Loucy (cell line): ENCODE measurements around the gene PATL1.
A peak's percentile ranks its signal among the peaks of the same experiment; 100 is the strongest.

Experiments
- H2AFZ ChIP-seq: fragments of 200-600 bp; sonication (generic); 2 replicates; pipeline ENCODE4 v1.6.0; 2016; ENCODE audit warnings: antibody characterized with exemption, mild to moderate bottlenecking, low read length, moderate library complexity
- H3F3A ChIP-seq: fragments of 200-600 bp; 2 replicates; pipeline ENCODE4 v1.6.0; 2016; ENCODE audit warnings: antibody characterized with exemption, low read depth, mild to moderate bottlenecking
- H3K27me3 ChIP-seq: fragments of 200-600 bp; sonication (generic); 2 replicates; pipeline ENCODE4 v1.6.1; 2014; ENCODE audit warnings: low read length, mild to moderate bottlenecking; ENCODE audit not compliant: insufficient read depth, poor library complexity, severe bottlenecking
- H3K36me3 ChIP-seq: fragments of 200-600 bp; sonication (generic); 2 replicates; pipeline ENCODE4 v1.6.1; 2016; ENCODE audit warnings: low read length; ENCODE audit not compliant: insufficient read depth
- H3K4me1 ChIP-seq: fragments of 200-600 bp; sonication (generic); 2 replicates; pipeline ENCODE4 v1.5.1; 2014; ENCODE audit warnings: low read length, mild to moderate bottlenecking; ENCODE audit not compliant: insufficient read depth, poor library complexity, severe bottlenecking
- H3K4me2 ChIP-seq: fragments of 200-600 bp; sonication (generic); 2 replicates; pipeline ENCODE4 v1.6.0; 2014; ENCODE audit warnings: antibody characterized with exemption, low read length, low read depth, mild to moderate bottlenecking; ENCODE audit not compliant: poor library complexity, severe bottlenecking
- H3K4me3 ChIP-seq: fragments of 200-600 bp; sonication (generic); 2 replicates; pipeline ENCODE4 v1.5.1; 2014; ENCODE audit warnings: low read length, mild to moderate bottlenecking, mixed read lengths; ENCODE audit not compliant: poor library complexity, severe bottlenecking
- H3K79me2 ChIP-seq: fragments of 200-600 bp; sonication (generic); 2 replicates; pipeline ENCODE4 v1.6.1; 2014; ENCODE audit warnings: low read length; ENCODE audit not compliant: insufficient read depth
- H3K9ac ChIP-seq: fragments of 200-600 bp; sonication (generic); 2 replicates; pipeline ENCODE4 v1.6.0; 2014; ENCODE audit warnings: mild to moderate bottlenecking, low read depth, low read length, moderate library complexity; ENCODE audit not compliant: poor library complexity, severe bottlenecking
- H3K9me2 ChIP-seq: fragments of 200-600 bp; sonication (generic); replicated peaks from 2 replicates; pipeline ENCODE4 v1.6.1; 2016; ENCODE audit warnings: low read depth, low read length, mixed read lengths
- H3K9me3 ChIP-seq: fragments of 200-600 bp; sonication (generic); 2 replicates; pipeline ENCODE4 v1.6.1; 2014; ENCODE audit warnings: mild to moderate bottlenecking, antibody characterized with exemption, low read length, low read depth; ENCODE audit not compliant: insufficient read depth
- H4K20me1 ChIP-seq: fragments of 200-600 bp; sonication (generic); 2 replicates; pipeline ENCODE4 v1.6.0; 2014; ENCODE audit warnings: antibody characterized with exemption, low read length, mild to moderate bottlenecking; ENCODE audit not compliant: insufficient read depth, poor library complexity, severe bottlenecking
- CTCF ChIP-seq: fragments of 200-600 bp; sonication (generic); conservative IDR thresholded peaks from 2 replicates; pipeline ENCODE4 v1.5.1; 2014; ENCODE audit warnings: mild to moderate bottlenecking, antibody characterized with exemption, low read length
- EZH2phosphoT487 ChIP-seq: fragments of 200-600 bp; IDR thresholded peaks from 2 replicates; pipeline ENCODE4 v1.6.1; 2018; ENCODE audit warnings: antibody characterized with exemption, mild to moderate bottlenecking, moderate library complexity, borderline replicate concordance

Gene PATL1

GRCh38 chr11:59616396-59616982 lies 52.3 kb downstream of the PATL1 start:
- H3K4me2 ChIP-seq = peak overlapping the region; percentile 92
- TF ChIP-seq CTCF (no peak), EZH2phosphoT487 (no peak)
- peaks cover 45% of the 10 kb centered on the region for H3K4me1 ChIP-seq
- H3K9me3 ChIP-seq = no peaks in the 10 kb centered on the region
- peaks cover 37% of the 10 kb centered on the region for H3K79me2 ChIP-seq
- H3K4me3 ChIP-seq = peak overlapping the region; percentile 78
- H3K36me3 ChIP-seq = no peaks in the 10 kb centered on the region
- H3K9me2 ChIP-seq = no peaks in the 10 kb centered on the region
- H3K9ac ChIP-seq = peak overlapping the region; percentile 73
- no peaks in the 10 kb centered on the region for H3K27me3 ChIP-seq
- H3F3A ChIP-seq = no peaks in the 10 kb centered on the region
- H4K20me1 ChIP-seq = peaks cover 36% of the 10 kb centered on the region
- H2AFZ ChIP-seq = peak overlapping the region; percentile 81

GRCh38 chr11:59615637-59616395 lies 53.0 kb downstream of the PATL1 start, which contains the start of gene OSBP:
TSS of gene OSBP (minus strand) at chr11:59615774. CDS start at chr11:59615664, 110 bp downstream.
- H3K9me2 ChIP-seq = no peaks in the 10 kb centered on the region
- H3K79me2 ChIP-seq = peaks cover 44% of the 10 kb centered on the region
- peak within 1 kb of the TSS; percentile 81 for H2AFZ ChIP-seq
- TF ChIP-seq EZH2phosphoT487 (no peak), CTCF (no peak)
- H3K4me1 ChIP-seq = peaks cover 49% of the 10 kb centered on the region
- peak within 1 kb of the TSS; percentile 92 for H3K4me2 ChIP-seq
- peak within 1 kb of the TSS; percentile 88 for H3K4me3 ChIP-seq
- H3K9ac ChIP-seq = peak within 1 kb of the TSS; percentile 85
- peaks cover 40% of the 10 kb centered on the region for H4K20me1 ChIP-seq
- no peaks in the 10 kb centered on the region for H3K9me3 ChIP-seq
- H3K36me3 ChIP-seq = no peaks in the 10 kb centered on the region
- no peaks in the 10 kb centered on the region for H3F3A ChIP-seq
- no peaks in the 10 kb centered on the region for H3K27me3 ChIP-seq

- Histone ChIP-seq H3K9me3 (no peaks in the 10 kb centered on the region), H3K79me2 (peaks cover 51% of the 10 kb centered on the region), H3K9ac (peak overlapping the region; percentile 85), H3K9me2 (no peaks in the 10 kb centered on the region), H3K4me1 (peaks cover 49% of the 10 kb centered on the region), H3K4me2 (peak overlapping the region; percentile 89), H3K4me3 (peak overlapping the region; percentile 88), H2AFZ (no peak overlapping the region), H4K20me1 (peaks cover 40% of the 10 kb centered on the region), H3K36me3 (peaks cover 4% of the 10 kb centered on the region; the same call in 1 of the 2 replicates), H3F3A (no peaks in the 10 kb centered on the region), H3K27me3 (no peaks in the 10 kb centered on the region)
- TF ChIP-seq CTCF (no peak), EZH2phosphoT487 (no peak)
Observed at GRCh38 chr11:59615120-59615636, 53.7 kb downstream of the PATL1 start.
